H9 (cell line): ENCODE measurements around the gene SRD5A3. TPM values are rescaled to one million over a fixed set of nuclear protein-coding genes. Genes with fewer than 3 reads are reported as not detected.
"Not testable (repeated sequence)": the region's sequence is repeated elsewhere in the genome, so short reads cannot be mapped to it uniquely, and the experiment has no call there.

ENCODE experiments used
- DNase-seq: peaks from one replicate; pipeline ENCODE4 v3.0.0-alpha.2; 2017
- H2AFZ ChIP-seq: one replicate; pipeline ENCODE4 v1.6.1; 2013; ENCODE audit warnings: mild to moderate bottlenecking, low read length, control low read depth, moderate library complexity
- H2AK5ac ChIP-seq: 2 replicates; pipeline ENCODE4 v1.6.1; 2013; ENCODE audit warnings: low read length, control low read depth, mixed read lengths; ENCODE audit not compliant: insufficient read length
- H2BK120ac ChIP-seq: one replicate; pipeline ENCODE4 v1.6.1; 2013; ENCODE audit warnings: low read depth, mild to moderate bottlenecking, low read length, control low read depth, inconsistent platforms; ENCODE audit not compliant: poor library complexity, severe bottlenecking
- H2BK12ac ChIP-seq: 2 replicates; pipeline ENCODE4 v1.6.1; 2013; ENCODE audit warnings: low read length, control low read depth, mixed read lengths, low read depth; ENCODE audit not compliant: insufficient read length
- H2BK15ac ChIP-seq: 2 replicates; pipeline ENCODE4 v1.6.1; 2013; ENCODE audit warnings: low read depth, low read length, control low read depth
- H2BK20ac ChIP-seq: one replicate; pipeline ENCODE4 v1.6.1; 2013; ENCODE audit warnings: low read depth, mild to moderate bottlenecking, low read length, control low read depth, inconsistent platforms; ENCODE audit not compliant: poor library complexity, severe bottlenecking
- H2BK5ac ChIP-seq: 2 replicates; pipeline ENCODE4 v1.6.1; 2013; ENCODE audit warnings: low read length, control low read depth, mixed read lengths; ENCODE audit not compliant: insufficient read length
- H3K14ac ChIP-seq: 2 replicates; pipeline ENCODE4 v1.6.1; 2013; ENCODE audit warnings: low read length, control low read depth; ENCODE audit not compliant: insufficient read depth
- H3K18ac ChIP-seq: 2 replicates; pipeline ENCODE4 v1.6.1; 2013; ENCODE audit warnings: low read depth, mild to moderate bottlenecking, mixed read lengths, low read length, control low read depth; ENCODE audit not compliant: insufficient read length
- H3K23ac ChIP-seq: 2 replicates; pipeline ENCODE4 v1.6.1; 2013; ENCODE audit warnings: low read length, control low read depth, mixed read lengths, low read depth; ENCODE audit not compliant: insufficient read length
- H3K23me2 ChIP-seq: 2 replicates; pipeline ENCODE4 v1.6.1; 2013; ENCODE audit warnings: low read depth, mild to moderate bottlenecking, mixed read lengths, low read length, control low read depth; ENCODE audit not compliant: insufficient read length, poor library complexity, severe bottlenecking
- H3K27ac ChIP-seq: 2 replicates; pipeline ENCODE4 v1.5.1; 2013; ENCODE audit warnings: low read length, control low read depth, mixed read lengths, low read depth; ENCODE audit not compliant: insufficient read length
- H3K27me3 ChIP-seq: 2 replicates; pipeline ENCODE4 v1.6.1; 2013; ENCODE audit warnings: low read length, control low read depth, inconsistent platforms; ENCODE audit not compliant: insufficient read depth
- H3K4ac ChIP-seq: 2 replicates; pipeline ENCODE4 v1.6.1; 2013; ENCODE audit warnings: low read depth, mild to moderate bottlenecking, control low read depth, inconsistent platforms, low read length, moderate library complexity
- H3K4me1 ChIP-seq: 2 replicates; pipeline ENCODE4 v1.6.1; 2013; ENCODE audit warnings: low read length, control low read depth, inconsistent platforms; ENCODE audit not compliant: insufficient read depth
- H3K4me2 ChIP-seq: 2 replicates; pipeline ENCODE4 v1.6.1; 2013; ENCODE audit warnings: low read length, control low read depth, mixed read lengths; ENCODE audit not compliant: insufficient read length, insufficient read depth
- H3K56ac ChIP-seq: 2 replicates; pipeline ENCODE4 v1.6.1; 2013; ENCODE audit warnings: low read depth, mild to moderate bottlenecking, mixed read lengths, low read length, control low read depth; ENCODE audit not compliant: insufficient read length
- H3K79me1 ChIP-seq: 2 replicates; pipeline ENCODE4 v1.6.1; 2013; ENCODE audit warnings: low read depth, mild to moderate bottlenecking, moderate library complexity, low read length, control low read depth, inconsistent platforms; ENCODE audit not compliant: insufficient read depth, poor library complexity, severe bottlenecking
- H3K79me2 ChIP-seq: 2 replicates; pipeline ENCODE4 v1.6.1; 2013; ENCODE audit warnings: low read length, control low read depth, inconsistent platforms; ENCODE audit not compliant: insufficient read depth
- H3K9ac ChIP-seq: 2 replicates; pipeline ENCODE4 v1.6.1; 2013; ENCODE audit warnings: low read length, control low read depth, mixed read lengths; ENCODE audit not compliant: insufficient read length; ENCODE audit errors: extremely low read depth
- H3K9me3 ChIP-seq: one replicate; pipeline ENCODE4 v1.6.1; 2013; ENCODE audit warnings: low read depth, low read length, inconsistent platforms; ENCODE audit not compliant: control insufficient read depth
- H3T11ph ChIP-seq: one replicate; pipeline ENCODE4 v1.6.1; 2013; ENCODE audit warnings: mild to moderate bottlenecking, low read length, control low read depth, inconsistent platforms
- H4K20me1 ChIP-seq: one replicate; pipeline ENCODE4 v1.6.1; 2013; ENCODE audit not compliant: control insufficient read depth, insufficient read length, insufficient read depth
- H4K5ac ChIP-seq: 2 replicates; pipeline ENCODE4 v1.6.1; 2013; ENCODE audit warnings: low read depth, mild to moderate bottlenecking, mixed read lengths, low read length, control low read depth; ENCODE audit not compliant: insufficient read length
- H4K8ac ChIP-seq: replicated peaks from 2 replicates; pipeline ENCODE4 v1.6.1; 2013; ENCODE audit warnings: low read length, control low read depth, mixed read lengths, low read depth; ENCODE audit not compliant: insufficient read length
- H4K91ac ChIP-seq: 2 replicates; pipeline ENCODE4 v1.6.1; 2013; ENCODE audit warnings: low read depth, mild to moderate bottlenecking, moderate library complexity, mixed read lengths, low read length, control low read depth; ENCODE audit not compliant: insufficient read length
- H3K27ac Mint-ChIP-seq, 3 experiments: 2 replicates in 2 of 3; 3 replicates in 1 of 3; pipeline ENCODE4 v1.8.0; 2020 to 2021; ENCODE audit warnings: mixed read lengths in 3 of 3, mild to moderate bottlenecking in 1 of 3, moderate library complexity in 1 of 3
- H3K27me3 Mint-ChIP-seq: 2 replicates; pipeline ENCODE4 v1.8.0; 2021; ENCODE audit warnings: low read depth, mild to moderate bottlenecking, moderate library complexity, mixed read lengths
- H3K36me3 Mint-ChIP-seq, 3 experiments: 2 replicates in 2 of 3; 3 replicates in 1 of 3; pipeline ENCODE4 v1.8.0; 2020 to 2021; ENCODE audit warnings: low read depth in 3 of 3, mixed read lengths in 3 of 3; ENCODE audit not compliant: insufficient read depth in 1 of 3
- H3K4me1 Mint-ChIP-seq, 2 experiments: 2 replicates each; pipeline ENCODE4 v1.8.0; 2020; ENCODE audit warnings: mixed read lengths in 2 of 2
- H3K4me3 Mint-ChIP-seq, 2 experiments: 2 replicates in 1 of 2; 3 replicates in 1 of 2; pipeline ENCODE4 v1.8.0; 2020 to 2021; ENCODE audit warnings: mild to moderate bottlenecking in 2 of 2, mixed read lengths in 2 of 2, moderate library complexity in 1 of 2
- H3K9me3 Mint-ChIP-seq, 2 experiments: 2 replicates in 1 of 2; 3 replicates in 1 of 2; pipeline ENCODE4 v1.8.0; 2020; ENCODE audit warnings: mild to moderate bottlenecking in 2 of 2, mixed read lengths in 2 of 2, moderate library complexity in 1 of 2
- CTCF ChIP-seq: fragments of 200-600 bp; sonication (generic); conservative IDR thresholded peaks from 3 replicates; pipeline ENCODE4 v1.8.0; 2021; ENCODE audit warnings: antibody characterized with exemption, mild to moderate bottlenecking
- WGBS: extraction: QIAGEN DNeasy Blood & Tissue Kit; methylation state at CpG from one replicate; pipeline ENCODE4 v1.1.7; 2013; ENCODE audit warnings: missing lambda C conversion rate, low lambda C conversion rate, mixed read lengths; ENCODE audit not compliant: insufficient read length; ENCODE audit errors: extremely low coverage; 5-methylcytosine and 5-hydroxymethylcytosine counted together
- total RNA-seq: library from RNA; stranded (reverse); gene quantifications from 2 replicates; pipeline ENCODE4 v1.2.1, GENCODE V29; 2021

The SRD5A3 gene
- total RNA-seq, 1 experiment from 2014 or later, result 35.0 TPM

- no peaks in the 10 kb centered on the region; the same call in 1 of the 2 replicates for H3K27me3 Mint-ChIP-seq
- no peak overlapping the region for H2AFZ ChIP-seq
- no peak for TF ChIP-seq CTCF
- H2BK20ac ChIP-seq, result no peak overlapping the region
- no peaks in the 10 kb centered on the region for H3K9me3 ChIP-seq
- H3K27ac Mint-ChIP-seq, result no peak overlapping the region
- peaks cover 17 to 21% (median 20%) of the 10 kb centered on the region in 3 experiments for H3K36me3 Mint-ChIP-seq
- H4K91ac ChIP-seq, result no peak overlapping the region
- H3K9ac ChIP-seq, result no peak overlapping the region
- H2AK5ac ChIP-seq, result no peak overlapping the region
- H3K14ac ChIP-seq, result no peak overlapping the region
- no peaks in the 10 kb centered on the region for H3K4me1 ChIP-seq
- no peaks in the 10 kb centered on the region for H3K79me2 ChIP-seq
- no peak overlapping the region for H3K4me3 Mint-ChIP-seq
- no peaks in the 10 kb centered on the region for H3K79me1 ChIP-seq
- no peak overlapping the region for H3K4ac ChIP-seq
- H4K8ac ChIP-seq, result no peak overlapping the region
- H3K4me2 ChIP-seq, result no peak overlapping the region
- no peaks in the 10 kb centered on the region for H3K27me3 ChIP-seq
- no peak overlapping the region for H4K5ac ChIP-seq
- H3T11ph ChIP-seq, result no peak overlapping the region
- DNase-seq, result no peak
- H3K27ac ChIP-seq, result no peak overlapping the region
- H3K56ac ChIP-seq, result no peak overlapping the region
- no CpG with 5 or more reads among the region's 3 CpGs for WGBS
- no peak overlapping the region for H3K18ac ChIP-seq
- H3K4me1 Mint-ChIP-seq, result peaks cover 20 to 23% of the 10 kb centered on the region in 2 experiments
- H3K9me3 Mint-ChIP-seq, result peaks cover 4 to 6% of the 10 kb centered on the region in 2 experiments
- H4K20me1 ChIP-seq, result no peaks in the 10 kb centered on the region
- peaks cover 6% of the 10 kb centered on the region for H3K23me2 ChIP-seq
- no peak overlapping the region for H3K23ac ChIP-seq
- H2BK15ac ChIP-seq, result no peak overlapping the region
- no peak overlapping the region for H2BK5ac ChIP-seq
- no peak overlapping the region for H2BK120ac ChIP-seq
- no peak overlapping the region for H2BK12ac ChIP-seq
These were observed 2.4 kb downstream of the SRD5A3 start for GRCh38 chr4:55348466-55348865.

- H3K27ac Mint-ChIP-seq, H3K23me2 ChIP-seq, H4K91ac ChIP-seq, H3K18ac ChIP-seq, H3K9me3 Mint-ChIP-seq, H2BK20ac ChIP-seq, H3K4me1 ChIP-seq, H2BK15ac ChIP-seq, H3K27me3 Mint-ChIP-seq, H3K79me2 ChIP-seq, H2BK120ac ChIP-seq, H3K79me1 ChIP-seq, H3T11ph ChIP-seq, H3K27ac ChIP-seq, H3K4me2 ChIP-seq, H3K9me3 ChIP-seq, H4K20me1 ChIP-seq, DNase-seq, H2AK5ac ChIP-seq, H3K27me3 ChIP-seq, H2BK12ac ChIP-seq, H4K8ac ChIP-seq, H3K23ac ChIP-seq, H4K5ac ChIP-seq, H2BK5ac ChIP-seq, H3K4ac ChIP-seq, H3K14ac ChIP-seq, H2AFZ ChIP-seq, H3K4me3 Mint-ChIP-seq, H3K56ac ChIP-seq, H3K9ac ChIP-seq: not testable (repeated sequence)
- WGBS, result no CpG with 5 or more reads among the region's 10 CpGs
- Mint-ChIP-seq H3K36me3 (peaks cover 27 to 32% (median 29%) of the 10 kb centered on the region in 3 experiments), H3K4me1 (peaks cover 16 to 18% of the 10 kb centered on the region in 2 experiments)
These were observed 4.8 kb downstream of the SRD5A3 start for GRCh38 chr4:55350870-55351269.
